CD14-positive monocyte (primary cell): ENCODE data around the gene LRRC4B. TPM values are rescaled to one million over a fixed set of nuclear protein-coding genes. Genes with fewer than 3 reads are reported as not detected.

Experiments
- DNase-seq, 3 donors: peaks; one replicate each; pipeline ENCODE4 v3.0.0-alpha.2; 2011 to 2022
- H2AFZ ChIP-seq: 2 replicates; pipeline ENCODE4 v1.6.0; 2012; ENCODE audit warnings: mild to moderate bottlenecking, low read depth, low read length, inconsistent platforms; ENCODE audit not compliant: insufficient read depth, poor library complexity, severe bottlenecking
- H3K27ac ChIP-seq, 2 donors: 1 replicate in 1 of 2; 2 replicates in 1 of 2; pipeline ENCODE4 v1.5.1; 2012 to 2013; ENCODE audit warnings: low read length in 2 of 2, control low read depth in 1 of 2, inconsistent platforms in 1 of 2, low read depth in 1 of 2, mild to moderate bottlenecking in 1 of 2
- H3K27me3 ChIP-seq, 2 donors: one replicate each; pipeline versions ENCODE4 v1.6.0 to v1.6.1; 2011 to 2013; ENCODE audit warnings: low read length in 2 of 2; ENCODE audit not compliant: control insufficient read depth in 2 of 2, insufficient read depth in 2 of 2
- H3K36me3 ChIP-seq, 2 donors: replicated peaks in 1 of 2; 1 replicate in 1 of 2; 2 replicates in 1 of 2; pipeline versions ENCODE4 v1.5.1 to v1.6.1; 2012 to 2013; ENCODE audit warnings: low read length in 2 of 2, control low read depth in 1 of 2, inconsistent platforms in 1 of 2, mild to moderate bottlenecking in 1 of 2; ENCODE audit not compliant: insufficient read depth in 2 of 2, control insufficient read depth in 1 of 2
- H3K4me1 ChIP-seq, 2 donors: 1 replicate in 1 of 2; 2 replicates in 1 of 2; pipeline versions ENCODE4 v1.5.1 to v1.6.1; 2012 to 2013; ENCODE audit warnings: low read length in 2 of 2, control low read depth in 1 of 2, inconsistent platforms in 1 of 2, mild to moderate bottlenecking in 1 of 2, moderate library complexity in 1 of 2; ENCODE audit not compliant: insufficient read depth in 2 of 2, control insufficient read depth in 1 of 2
- H3K4me2 ChIP-seq: replicated peaks from 2 replicates; pipeline ENCODE3; 2012; ENCODE audit warnings: low read length, moderate library complexity, mild to moderate bottlenecking; ENCODE audit not compliant: poor library complexity, severe bottlenecking; ENCODE audit errors: extremely low read depth
- H3K4me3 ChIP-seq, 3 experiments: fragments of 200-600 bp in 1 of 3; sonication (generic) in 1 of 3; replicated peaks in 1 of 3; 1 replicate in 2 of 3; 2 replicates in 1 of 3; pipeline ENCODE4 v1.5.1; 2011 to 2013; ENCODE audit warnings: low read length in 3 of 3, mild to moderate bottlenecking in 3 of 3, control low read depth in 2 of 3, low read depth in 2 of 3, inconsistent platforms in 1 of 3, moderate library complexity in 1 of 3
- H3K79me2 ChIP-seq: 2 replicates; pipeline ENCODE4 v1.6.0; 2012; ENCODE audit warnings: mild to moderate bottlenecking, control low read depth, inconsistent platforms, low read length, moderate library complexity; ENCODE audit not compliant: insufficient read depth
- H3K9ac ChIP-seq: 2 replicates; pipeline ENCODE4 v1.6.0; 2017; ENCODE audit warnings: low read length, mild to moderate bottlenecking; ENCODE audit not compliant: insufficient read depth, poor library complexity, severe bottlenecking
- H3K9me3 ChIP-seq, 2 donors: replicated peaks in 1 of 2; 1 replicate in 1 of 2; 2 replicates in 1 of 2; pipeline versions ENCODE4 v1.5.1 to v1.6.1; 2012 to 2013; ENCODE audit warnings: low read length in 2 of 2, control low read depth in 1 of 2; ENCODE audit not compliant: control insufficient read depth in 1 of 2, insufficient read depth in 1 of 2
- H4K20me1 ChIP-seq: 2 replicates; pipeline ENCODE4 v1.6.0; 2012; ENCODE audit warnings: mild to moderate bottlenecking, low read length, control low read depth, moderate library complexity; ENCODE audit not compliant: insufficient read depth
- H3K27ac Mint-ChIP-seq, 7 donors: one replicate each; pipeline ENCODE4 v1.8.0; 2020; ENCODE audit warnings: mild to moderate bottlenecking in 7 of 7, mixed read lengths in 7 of 7, moderate library complexity in 6 of 7, inconsistent platforms in 2 of 7
- H3K27me3 Mint-ChIP-seq, 3 donors: one replicate each; pipeline ENCODE4 v1.8.0; 2021 to 2022; ENCODE audit warnings: low read depth in 3 of 3, mild to moderate bottlenecking in 3 of 3, mixed read lengths in 3 of 3, moderate library complexity in 3 of 3, inconsistent platforms in 1 of 3
- H3K36me3 Mint-ChIP-seq, 2 donors: one replicate each; pipeline ENCODE4 v1.8.0; 2020; ENCODE audit warnings: mixed read lengths in 2 of 2, inconsistent platforms in 1 of 2, mild to moderate bottlenecking in 1 of 2
- H3K4me1 Mint-ChIP-seq: one replicate; pipeline ENCODE4 v1.8.0; 2020; ENCODE audit warnings: mild to moderate bottlenecking, mixed read lengths
- H3K4me3 Mint-ChIP-seq, 2 donors: one replicate each; pipeline ENCODE4 v1.8.0; 2020; ENCODE audit warnings: mild to moderate bottlenecking in 2 of 2, mixed read lengths in 2 of 2, moderate library complexity in 1 of 2
- H3K9me3 Mint-ChIP-seq, 7 donors: one replicate each; pipeline ENCODE4 v1.8.0; 2020 to 2022; ENCODE audit warnings: mixed read lengths in 7 of 7, mild to moderate bottlenecking in 6 of 7, moderate library complexity in 6 of 7, inconsistent platforms in 2 of 7
- CTCF ChIP-seq: fragments of 200-600 bp; IDR thresholded peaks from one replicate; pipeline ENCODE4 v1.8.0; 2022; ENCODE audit warnings: antibody characterized with exemption, mild to moderate bottlenecking
- WGBS: methylation state at CpG from one replicate; pipeline ENCODE4 v1.1.5; 2013; ENCODE audit warnings: missing lambda C conversion rate; ENCODE audit not compliant: insufficient coverage; 5-methylcytosine and 5-hydroxymethylcytosine counted together
- intact Hi-C, 2 donors: fragments of 100-400 bp; cut with micrococcal nuclease; formaldehyde crosslinking; loops; one replicate each; pipeline versions ENCODE4 v1.15.0 to v1.15.1; 2023
- polyA plus RNA-seq, 3 donors: library from polyadenylated mRNA; depleted of rRNA in 1 of 3; unstranded in 2 of 3; stranded (reverse) in 1 of 3; fragments of 300-500 nt in 2 of 3; fragments of >200 nt in 1 of 3; fragmentation: Illumina TruSeq in 2 of 3; gene quantifications; 1 replicate in 2 of 3; 2 replicates in 1 of 3; pipeline ENCODE4 v1.2.3, GENCODE V29; 2012 to 2021

Gene LRRC4B
- polyA plus RNA-seq, 3 donors = not detected

- Mint-ChIP-seq H3K9me3 (peaks cover 2 to 26% (median 11%) of the 10 kb centered on the region in 7 donors), H3K36me3 (peaks cover 0 to 6% of the 10 kb centered on the region in 2 donors), H3K27me3 (peaks cover 21 to 35% (median 33%) of the 10 kb centered on the region in 3 donors), H3K4me1 (no peaks in the 10 kb centered on the region), H3K4me3 (no peak overlapping the region), H3K27ac (no peak overlapping the region)
- H3K9me3 ChIP-seq = peaks cover 3 to 9% of the 10 kb centered on the region in 2 donors
- no peak for DNase-seq
- no peak overlapping the region for H3K27ac ChIP-seq
- 78% methylated on average over 11 of the region's 11 CpGs for WGBS
- H4K20me1 ChIP-seq = no peaks in the 10 kb centered on the region
- no peak for TF ChIP-seq CTCF
- no peak overlapping the region for H3K4me2 ChIP-seq
- no peaks in the 10 kb centered on the region for H3K79me2 ChIP-seq
- H3K27me3 ChIP-seq = peaks cover 2 to 15% of the 10 kb centered on the region in 2 donors
- H3K36me3 ChIP-seq = no peaks in the 10 kb centered on the region
- no peak overlapping the region for H2AFZ ChIP-seq
- intact Hi-C loops = no loop called here
- no peak overlapping the region for H3K4me3 ChIP-seq
- H3K4me1 ChIP-seq = no peaks in the 10 kb centered on the region
- H3K9ac ChIP-seq = no peak overlapping the region
Observed at GRCh38 chr19:50601407-50602088, 33.3 kb upstream of the LRRC4B start.

- H3K4me1 Mint-ChIP-seq = no peaks in the 10 kb centered on the region
- no peak overlapping the region for H3K4me3 Mint-ChIP-seq
- Histone ChIP-seq H3K27ac (no peak overlapping the region), H3K4me2 (no peak overlapping the region), H4K20me1 (no peaks in the 10 kb centered on the region), H3K4me3 (no peak overlapping the region), H3K27me3 (peaks cover 2 to 9% of the 10 kb centered on the region in 2 donors), H3K9me3 (peaks cover 0 to under 1% of the 10 kb centered on the region in 2 donors), H3K79me2 (no peaks in the 10 kb centered on the region), H3K4me1 (no peaks in the 10 kb centered on the region), H3K36me3 (no peaks in the 10 kb centered on the region), H2AFZ (no peak overlapping the region), H3K9ac (no peak overlapping the region)
- WGBS = 96% methylated on average over 7 of the region's 9 CpGs
- DNase-seq = no peak
- peaks cover 0 to 7% (median 1%) of the 10 kb centered on the region in 7 donors for H3K9me3 Mint-ChIP-seq
- no peak for TF ChIP-seq CTCF
- no peak overlapping the region for H3K27ac Mint-ChIP-seq
- intact Hi-C loops = no loop called here
- H3K36me3 Mint-ChIP-seq = peaks cover 0 to under 1% of the 10 kb centered on the region in 2 donors
- peaks cover 10 to 26% (median 23%) of the 10 kb centered on the region in 3 donors for H3K27me3 Mint-ChIP-seq
Observed at GRCh38 chr19:50599427-50599826, 31.2 kb upstream of the LRRC4B start.
